Fibroblast of skin of back (primary cell): ENCODE measurements around the gene UBE2Z.

Experiments used
- DNase-seq: peaks from one replicate; pipeline ENCODE4 v3.0.0-alpha.2; 2013

Gene UBE2Z

GRCh38 chr17:48960834-48961515 lies 52.8 kb downstream of the UBE2Z start:
- peak; percentile 34 for DNase-seq

- DNase-seq = peak; percentile 57
Measured at GRCh38 chr17:48961516-48962233, 53.5 kb downstream of the UBE2Z start.

- DNase-seq = peak; percentile 40
Measured at GRCh38 chr17:48970224-48970623, 62.0 kb downstream of the UBE2Z start.

GRCh38 chr17:48970865-48971687 lies 62.9 kb downstream of the UBE2Z start:
- no peak for DNase-seq

GRCh38 chr17:48972749-48973097 lies 64.5 kb downstream of the UBE2Z start:
- no peak for DNase-seq

- DNase-seq = no peak
Measured at GRCh38 chr17:48973806-48974205, 65.6 kb downstream of the UBE2Z start.
